GM12878 (cell line): ENCODE measurements around the gene SRRM3. TPM values are rescaled to one million over a fixed set of nuclear protein-coding genes. Genes with fewer than 3 reads are reported as not detected.

Experiments
- ATAC-seq: fragments of 200-7000 bp; cut with Tn5 transposase; 3 replicates; pipeline ENCODE4 v1.9.1; 2020; ENCODE audit warnings: mild to moderate bottlenecking, moderate library complexity
- BruUV-seq: library from RNA; stranded (reverse); fragments of 400-500 nt; replicated peaks from 2 replicates; lab custom pipeline; 2021; lab: Mats Ljungman, UMichigan
- CTCF ChIA-PET: fragments of 300-600 bp; sonication (Branson Sonifier 250); formaldehyde crosslinking; extraction: SDS; loops from one replicate; lab custom pipeline; 2021; ENCODE audit warnings: inconsistent platforms; lab: Yijun Ruan, JAX
- POLR2A ChIA-PET: fragments of 350-600 bp; formaldehyde crosslinking; extraction: SDS; loops from one replicate; lab custom pipeline; 2021; ENCODE audit warnings: inconsistent platforms; lab: Charles Lee
- RAD21 ChIA-PET: fragments of 300-600 bp; sonication (Branson Sonifier 250); formaldehyde crosslinking; loops from one replicate; lab custom pipeline; 2023; ENCODE audit warnings: antibody characterized with exemption; ENCODE audit not compliant: unreplicated experiment; lab: Charles Lee
- SMC1A ChIA-PET: fragments of 300-600 bp; sonication (Branson Sonifier 250); formaldehyde crosslinking; loops from one replicate; lab custom pipeline; 2023; ENCODE audit not compliant: unreplicated experiment, uncharacterized antibody; lab: Charles Lee
- DNase-seq: peaks from one replicate; pipeline ENCODE4 v3.0.0-alpha.2; 2011; ENCODE audit warnings: low read depth, low spot score
- FAIRE-seq: peaks from 3 replicates; lab custom pipeline; 2011; peaks lifted over from hg19 to GRCh38; lab: Jason Lieb, UNC
- H2AFZ ChIP-seq: 2 replicates; pipeline ENCODE4 v1.6.0; 2011; ENCODE audit warnings: low read depth, low read length, control low read depth; ENCODE audit not compliant: control insufficient read depth
- H3K27ac ChIP-seq: 2 replicates; pipeline ENCODE4 v1.5.1; 2011; ENCODE audit warnings: control low read depth; ENCODE audit not compliant: control insufficient read depth, insufficient read depth
- H3K27me3 ChIP-seq, 2 experiments: replicated peaks in 1 of 2; 2 replicates each; pipeline versions ENCODE4 v1.6.0 to v1.6.1; 2011; ENCODE audit warnings: low read length in 1 of 2; ENCODE audit not compliant: control insufficient read depth in 2 of 2, insufficient read depth in 2 of 2
- H3K36me3 ChIP-seq, 2 experiments: 2 replicates each; pipeline ENCODE4 v1.5.1; 2011; ENCODE audit warnings: low read length in 1 of 2; ENCODE audit not compliant: control insufficient read depth in 2 of 2, insufficient read depth in 2 of 2
- H3K4me1 ChIP-seq: 2 replicates; pipeline ENCODE4 v1.6.1; 2011; ENCODE audit warnings: mild to moderate bottlenecking, low read length, moderate library complexity, mixed read lengths; ENCODE audit not compliant: control insufficient read depth, insufficient read depth
- H3K4me2 ChIP-seq: 2 replicates; pipeline ENCODE4 v1.6.0; 2011; ENCODE audit warnings: control low read depth; ENCODE audit not compliant: control insufficient read depth, insufficient read depth
- H3K4me3 ChIP-seq: fragments of 200-600 bp; sonication (generic); 2 replicates; pipeline ENCODE4 v1.5.1; 2016
- H3K79me2 ChIP-seq: 2 replicates; pipeline ENCODE4 v1.6.0; 2011; ENCODE audit warnings: low read length; ENCODE audit not compliant: control insufficient read depth, insufficient read depth
- H3K9ac ChIP-seq: 2 replicates; pipeline ENCODE4 v1.8.0; 2011; ENCODE audit warnings: low read length, control low read depth, mixed read lengths; ENCODE audit not compliant: control insufficient read depth, insufficient read depth
- H3K9me3 ChIP-seq: replicated peaks from 3 replicates; pipeline ENCODE4 v1.5.1; 2011; ENCODE audit warnings: mild to moderate bottlenecking, low read length; ENCODE audit not compliant: control insufficient read depth, insufficient read depth
- H4K20me1 ChIP-seq: 2 replicates; pipeline ENCODE4 v1.6.0; 2011; ENCODE audit not compliant: control insufficient read depth, insufficient read depth
- GATAD2B ChIP-seq: fragments of 450-650 bp; conservative IDR thresholded peaks from 2 replicates; pipeline ENCODE4 v1.6.1; 2017; ENCODE audit warnings: low read depth, mild to moderate bottlenecking, moderate library complexity
- HDAC6 ChIP-seq: fragments of 200-600 bp; sonication (generic); IDR thresholded peaks from one replicate; pipeline ENCODE4 v1.8.0; 2017; ENCODE audit warnings: antibody characterized with exemption; ENCODE audit not compliant: unreplicated experiment
- MTA2 ChIP-seq: fragments of 450-650 bp; IDR thresholded peaks from 2 replicates; pipeline ENCODE4 v1.6.1; 2016; ENCODE audit warnings: low read depth, mild to moderate bottlenecking, moderate library complexity
- NBN ChIP-seq: fragments of 450-650 bp; IDR thresholded peaks from 2 replicates; pipeline ENCODE4 v1.6.1; 2016
- NFIC ChIP-seq: IDR thresholded peaks from 2 replicates; pipeline ENCODE4 v1.6.1; 2012; ENCODE audit warnings: low read depth, mild to moderate bottlenecking, inconsistent platforms, low read length, moderate library complexity
- RAD21 ChIP-seq: IDR thresholded peaks from 2 replicates; pipeline ENCODE4 v1.6.1; 2011; ENCODE audit warnings: mild to moderate bottlenecking, low read depth, low read length, moderate library complexity; ENCODE audit not compliant: insufficient read depth
- TARDBP ChIP-seq: IDR thresholded peaks from 2 replicates; pipeline ENCODE4 v1.6.1; 2016; ENCODE audit warnings: borderline replicate concordance
- TCF12 ChIP-seq: IDR thresholded peaks from 2 replicates; pipeline ENCODE4 v1.6.1; 2011; ENCODE audit warnings: low read depth, mild to moderate bottlenecking, low read length
- TCF3 ChIP-seq: IDR thresholded peaks from 2 replicates; pipeline ENCODE4 v1.6.1; 2012; ENCODE audit warnings: low read depth, mild to moderate bottlenecking, low read length, borderline replicate concordance; ENCODE audit not compliant: insufficient read depth
- ZNF24 ChIP-seq: fragments of 450-650 bp; IDR thresholded peaks from 2 replicates; pipeline ENCODE4 v1.6.1; 2017; ENCODE audit warnings: antibody characterized with exemption, mild to moderate bottlenecking
- ZNF274 ChIP-seq: IDR thresholded peaks from one replicate; pipeline ENCODE4 v1.8.0; 2011; ENCODE audit not compliant: insufficient read length, insufficient read depth
- ZSCAN29 ChIP-seq: fragments of 450-650 bp; IDR thresholded peaks from 2 replicates; pipeline ENCODE4 v1.6.1; 2017; ENCODE audit warnings: mild to moderate bottlenecking, moderate library complexity
- WGBS: methylation state at CpG from one replicate; pipeline ENCODE4 v1.1.6; 2016; ENCODE audit warnings: low lambda C conversion rate; ENCODE audit not compliant: insufficient replicate concordance, insufficient coverage; ENCODE audit errors: missing lambda C conversion rate; 5-methylcytosine and 5-hydroxymethylcytosine counted together
- in situ Hi-C: fragments of 300-500 bp; cut with MboI; formaldehyde crosslinking; loops from 9 replicates; pipeline ENCODE4 v1.14.3; 2018; ENCODE audit warnings: mixed read lengths
- intact Hi-C: fragments of 100-400 bp; cut with micrococcal nuclease; formaldehyde crosslinking; loops from one replicate; pipeline ENCODE4 v1.14.2; 2022; ENCODE audit not compliant: unreplicated experiment
- polyA plus RNA-seq, 11 experiments: library from polyadenylated mRNA; depleted of rRNA in 4 of 11; unstranded in 6 of 11; stranded (reverse) in 5 of 11; fragments of >200 nt; fragmentation: Nextera tagmentation in 4 of 11; fragmentation: Illumina TruSeq in 1 of 11; extraction: Ambion mirVana in 4 of 11; extraction: Trizol in 1 of 11; gene quantifications; 1 replicate in 1 of 11; 2 replicates in 10 of 11; pipeline versions ENCODE4 v1.2.1 to v1.2.3, GENCODE V29; 2011 to 2016; ENCODE audit warnings: inconsistent platforms in 2 of 11, missing spikeins in 2 of 11, low read depth in 1 of 11
- total RNA-seq, 4 experiments: library from RNA; depleted of rRNA in 3 of 4; stranded (reverse); fragments of >200 nt in 3 of 4; fragmentation: Illumina TruSeq in 1 of 4; extraction: Trizol in 1 of 4; gene quantifications; 2 replicates each; pipeline versions ENCODE4 v1.2.1 to v1.2.3, GENCODE V29; 2013 to 2021
- TF ChIP-seq, protein P1 (sequence below): fragments of 450-650 bp; IDR thresholded peaks from 2 replicates; pipeline ENCODE4 v1.6.1; 2017; ENCODE audit warnings: borderline replicate concordance
- TF ChIP-seq, protein P2 (sequence below): fragments of 450-650 bp; IDR thresholded peaks from 2 replicates; pipeline ENCODE4 v1.6.1; 2017; ENCODE audit warnings: antibody characterized with exemption, mild to moderate bottlenecking, moderate library complexity
- TF ChIP-seq, protein P3 (sequence below): IDR thresholded peaks from 2 replicates; pipeline ENCODE4 v1.6.1; 2012; ENCODE audit warnings: mild to moderate bottlenecking, low read depth, low read length

The SRRM3 gene
- total and polyA plus RNA-seq, 10 of the 15 experiments (the other 5 are each of a cell fraction or from before 2014, with no cell fraction given), result 0.03 to 0.15 (median 0.05) TPM; not detected in 6

DNA sequence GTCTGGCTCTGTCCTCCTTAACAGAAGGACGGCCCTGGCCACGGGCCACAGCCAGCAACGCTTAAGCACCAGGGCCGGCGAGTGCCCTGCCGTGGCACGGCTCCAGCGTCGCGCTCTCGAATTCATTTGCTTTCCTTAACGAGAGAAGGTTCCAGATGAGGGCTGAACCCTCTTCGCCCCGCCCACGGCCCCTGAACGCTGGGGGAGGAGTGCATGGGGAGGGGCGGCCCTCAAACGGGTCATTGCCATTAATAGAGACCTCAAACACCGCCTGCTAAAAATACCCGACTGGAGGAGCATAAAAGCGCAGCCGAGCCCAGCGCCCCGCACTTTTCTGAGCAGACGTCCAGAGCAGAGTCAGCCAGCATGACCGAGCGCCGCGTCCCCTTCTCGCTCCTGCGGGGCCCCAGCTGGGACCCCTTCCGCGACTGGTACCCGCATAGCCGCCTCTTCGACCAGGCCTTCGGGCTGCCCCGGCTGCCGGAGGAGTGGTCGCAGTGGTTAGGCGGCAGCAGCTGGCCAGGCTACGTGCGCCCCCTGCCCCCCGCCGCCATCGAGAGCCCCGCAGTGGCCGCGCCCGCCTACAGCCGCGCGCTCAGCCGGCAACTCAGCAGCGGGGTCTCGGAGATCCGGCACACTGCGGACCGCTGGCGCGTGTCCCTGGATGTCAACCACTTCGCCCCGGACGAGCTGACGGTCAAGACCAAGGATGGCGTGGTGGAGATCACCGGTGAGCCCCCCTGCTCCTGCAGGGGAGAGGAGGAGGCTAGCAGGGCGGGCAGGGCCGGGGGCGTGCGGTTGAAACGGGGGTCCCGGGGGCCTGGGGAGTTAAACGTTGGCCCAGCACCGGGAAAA, 100.9 kb downstream of the SRRM3 start, which contains the start of gene HSPB1:
Gene HSPB1, plus strand, starts transcription at position 327 of the 855 bp plus-strand sequence. Its CDS starts 40 bp downstream, at position 367.
- Histone ChIP-seq H3K4me3 (peak within 1 kb of the TSS; percentile 95), H3K36me3 (no peaks in the 10 kb centered on the region; a peak in 1 of 4 replicates), H3K9ac (peak within 1 kb of the TSS; percentile 75), H3K4me1 (peaks cover 3% of the 10 kb centered on the region), H3K27ac (peak within 1 kb of the TSS; percentile 54; the same call in 1 of the 2 replicates), H4K20me1 (no peaks in the 10 kb centered on the region), H3K9me3 (no peaks in the 10 kb centered on the region), H3K27me3 (no peaks in the 10 kb centered on the region), H3K79me2 (peaks cover 1% of the 10 kb centered on the region; the same call in 1 of the 2 replicates), H2AFZ (peak within 1 kb of the TSS; percentile 81), H3K4me2 (peak within 1 kb of the TSS; percentile 86)
- WGBS, result 1% methylated on average over 63 of the region's 75 CpGs
- FAIRE-seq (peak; percentile 78), DNase-seq (peak; percentile 60), ATAC-seq (peak; percentile 84)
- BruUV-seq, result TSS peak; percentile 89
- ChIA-PET SMC1A (interaction anchor here (0.9 to 2.0 kb wide), 4 partner anchors 10 to 16 kb away, joined by 4 to 9 read pairs (median 6); no protein-coding TSS in a partner anchor), RAD21 (interaction anchor here (0.9 to 2.4 kb wide), 4 partner anchors 11 to 17 kb away, joined by 3 to 11 read pairs (median 5); no protein-coding TSS in a partner anchor), CTCF (interaction anchor here (1.1 to 4.1 kb wide), 4 partner anchors 11 to 13 kb away, joined by 4 to 25 read pairs (median 7); no protein-coding TSS in a partner anchor), POLR2A (interaction anchor here (1.0 to 2.1 kb wide), 6 partner anchors 10 to 57 kb away, joined by 3 to 11 read pairs (median 4); partner anchors contain the start of gene YWHAG)
- in situ Hi-C loops (no loop called here), intact Hi-C loops (no loop called here)
- TF ChIP-seq, protein P1, sequence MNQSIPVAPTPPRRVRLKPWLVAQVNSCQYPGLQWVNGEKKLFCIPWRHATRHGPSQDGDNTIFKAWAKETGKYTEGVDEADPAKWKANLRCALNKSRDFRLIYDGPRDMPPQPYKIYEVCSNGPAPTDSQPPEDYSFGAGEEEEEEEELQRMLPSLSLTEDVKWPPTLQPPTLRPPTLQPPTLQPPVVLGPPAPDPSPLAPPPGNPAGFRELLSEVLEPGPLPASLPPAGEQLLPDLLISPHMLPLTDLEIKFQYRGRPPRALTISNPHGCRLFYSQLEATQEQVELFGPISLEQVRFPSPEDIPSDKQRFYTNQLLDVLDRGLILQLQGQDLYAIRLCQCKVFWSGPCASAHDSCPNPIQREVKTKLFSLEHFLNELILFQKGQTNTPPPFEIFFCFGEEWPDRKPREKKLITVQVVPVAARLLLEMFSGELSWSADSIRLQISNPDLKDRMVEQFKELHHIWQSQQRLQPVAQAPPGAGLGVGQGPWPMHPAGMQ, result no peak
- TF ChIP-seq, protein P2, sequence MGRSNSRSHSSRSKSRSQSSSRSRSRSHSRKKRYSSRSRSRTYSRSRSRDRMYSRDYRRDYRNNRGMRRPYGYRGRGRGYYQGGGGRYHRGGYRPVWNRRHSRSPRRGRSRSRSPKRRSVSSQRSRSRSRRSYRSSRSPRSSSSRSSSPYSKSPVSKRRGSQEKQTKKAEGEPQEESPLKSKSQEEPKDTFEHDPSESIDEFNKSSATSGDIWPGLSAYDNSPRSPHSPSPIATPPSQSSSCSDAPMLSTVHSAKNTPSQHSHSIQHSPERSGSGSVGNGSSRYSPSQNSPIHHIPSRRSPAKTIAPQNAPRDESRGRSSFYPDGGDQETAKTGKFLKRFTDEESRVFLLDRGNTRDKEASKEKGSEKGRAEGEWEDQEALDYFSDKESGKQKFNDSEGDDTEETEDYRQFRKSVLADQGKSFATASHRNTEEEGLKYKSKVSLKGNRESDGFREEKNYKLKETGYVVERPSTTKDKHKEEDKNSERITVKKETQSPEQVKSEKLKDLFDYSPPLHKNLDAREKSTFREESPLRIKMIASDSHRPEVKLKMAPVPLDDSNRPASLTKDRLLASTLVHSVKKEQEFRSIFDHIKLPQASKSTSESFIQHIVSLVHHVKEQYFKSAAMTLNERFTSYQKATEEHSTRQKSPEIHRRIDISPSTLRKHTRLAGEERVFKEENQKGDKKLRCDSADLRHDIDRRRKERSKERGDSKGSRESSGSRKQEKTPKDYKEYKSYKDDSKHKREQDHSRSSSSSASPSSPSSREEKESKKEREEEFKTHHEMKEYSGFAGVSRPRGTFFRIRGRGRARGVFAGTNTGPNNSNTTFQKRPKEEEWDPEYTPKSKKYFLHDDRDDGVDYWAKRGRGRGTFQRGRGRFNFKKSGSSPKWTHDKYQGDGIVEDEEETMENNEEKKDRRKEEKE, result no peak
- TF ChIP-seq TCF3, result peak; percentile 24; the same call in 1 of the 2 replicates
- no peak for TF ChIP-seq MTA2
- 0 out of 2 replicates have a peak, but pooled peaks have one; percentile 52 for TF ChIP-seq NBN
- no peak for TF ChIP-seq NFIC
- TF ChIP-seq ZSCAN29, result 0 out of 2 replicates have a peak, but pooled peaks have one; percentile 67
- TF ChIP-seq, protein P3, sequence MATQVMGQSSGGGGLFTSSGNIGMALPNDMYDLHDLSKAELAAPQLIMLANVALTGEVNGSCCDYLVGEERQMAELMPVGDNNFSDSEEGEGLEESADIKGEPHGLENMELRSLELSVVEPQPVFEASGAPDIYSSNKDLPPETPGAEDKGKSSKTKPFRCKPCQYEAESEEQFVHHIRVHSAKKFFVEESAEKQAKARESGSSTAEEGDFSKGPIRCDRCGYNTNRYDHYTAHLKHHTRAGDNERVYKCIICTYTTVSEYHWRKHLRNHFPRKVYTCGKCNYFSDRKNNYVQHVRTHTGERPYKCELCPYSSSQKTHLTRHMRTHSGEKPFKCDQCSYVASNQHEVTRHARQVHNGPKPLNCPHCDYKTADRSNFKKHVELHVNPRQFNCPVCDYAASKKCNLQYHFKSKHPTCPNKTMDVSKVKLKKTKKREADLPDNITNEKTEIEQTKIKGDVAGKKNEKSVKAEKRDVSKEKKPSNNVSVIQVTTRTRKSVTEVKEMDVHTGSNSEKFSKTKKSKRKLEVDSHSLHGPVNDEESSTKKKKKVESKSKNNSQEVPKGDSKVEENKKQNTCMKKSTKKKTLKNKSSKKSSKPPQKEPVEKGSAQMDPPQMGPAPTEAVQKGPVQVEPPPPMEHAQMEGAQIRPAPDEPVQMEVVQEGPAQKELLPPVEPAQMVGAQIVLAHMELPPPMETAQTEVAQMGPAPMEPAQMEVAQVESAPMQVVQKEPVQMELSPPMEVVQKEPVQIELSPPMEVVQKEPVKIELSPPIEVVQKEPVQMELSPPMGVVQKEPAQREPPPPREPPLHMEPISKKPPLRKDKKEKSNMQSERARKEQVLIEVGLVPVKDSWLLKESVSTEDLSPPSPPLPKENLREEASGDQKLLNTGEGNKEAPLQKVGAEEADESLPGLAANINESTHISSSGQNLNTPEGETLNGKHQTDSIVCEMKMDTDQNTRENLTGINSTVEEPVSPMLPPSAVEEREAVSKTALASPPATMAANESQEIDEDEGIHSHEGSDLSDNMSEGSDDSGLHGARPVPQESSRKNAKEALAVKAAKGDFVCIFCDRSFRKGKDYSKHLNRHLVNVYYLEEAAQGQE, result no peak
- TF ChIP-seq TCF12, result peak; percentile 38; the same call in 1 of the 2 replicates
- TF ChIP-seq TARDBP, result no peak
- peak; percentile 96 for TF ChIP-seq GATAD2B
- peak; percentile 39 for TF ChIP-seq HDAC6
- no peak for TF ChIP-seq RAD21
- TF ChIP-seq ZNF24, result no peak
- TF ChIP-seq ZNF274, result no peak
